WI38 (cell line): Measurements from ENCODE around the gene TAS2R60.

ENCODE experiments used
- H3K4me3 ChIP-seq: 2 replicates; pipeline ENCODE4 v1.5.1; 2011; ENCODE audit warnings: low read depth, mild to moderate bottlenecking, control low read depth, low read length
- CTCF ChIP-seq: IDR thresholded peaks from 2 replicates; pipeline ENCODE4 v1.5.1; 2012; ENCODE audit warnings: low read depth, mild to moderate bottlenecking, control low read depth, low read length

TAS2R60 gene

GRCh38 chr7:143435266-143435665 lies 8.0 kb upstream of the TAS2R60 start:
- H3K4me3 ChIP-seq: no peak overlapping the region
- no peak for TF ChIP-seq CTCF

DNA sequence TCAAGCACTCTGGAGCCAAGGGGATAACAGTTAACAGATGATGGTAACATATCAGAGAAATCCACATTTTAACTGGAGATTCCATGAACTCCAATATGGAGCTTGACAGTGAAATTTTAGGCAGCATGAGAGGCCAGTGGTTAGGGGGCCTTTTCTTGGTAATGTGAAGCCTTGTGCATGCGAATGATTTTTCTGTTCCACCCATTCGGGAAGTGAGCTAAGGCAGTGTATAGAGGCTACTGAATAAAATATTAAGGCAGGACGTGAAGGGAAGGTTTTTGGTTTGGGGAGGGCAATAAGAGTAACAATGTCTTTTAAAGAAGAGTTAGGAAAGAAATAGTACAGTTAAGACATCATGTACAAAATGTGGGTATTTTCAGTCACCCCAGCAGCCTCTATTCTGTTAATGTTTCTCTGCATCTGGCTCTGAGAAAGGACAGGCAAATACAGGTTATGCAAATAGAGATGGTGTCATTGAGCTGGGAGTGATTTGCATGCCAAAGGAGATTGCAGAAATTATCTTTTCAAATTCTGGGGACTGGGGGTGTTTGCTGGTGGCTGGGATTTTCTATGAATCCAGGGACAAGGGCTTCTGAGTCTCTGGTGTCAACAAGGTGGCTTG lies 6.8 kb upstream of the TAS2R60 start:
- TF ChIP-seq CTCF: no peak
- no peak overlapping the region for H3K4me3 ChIP-seq

DNA sequence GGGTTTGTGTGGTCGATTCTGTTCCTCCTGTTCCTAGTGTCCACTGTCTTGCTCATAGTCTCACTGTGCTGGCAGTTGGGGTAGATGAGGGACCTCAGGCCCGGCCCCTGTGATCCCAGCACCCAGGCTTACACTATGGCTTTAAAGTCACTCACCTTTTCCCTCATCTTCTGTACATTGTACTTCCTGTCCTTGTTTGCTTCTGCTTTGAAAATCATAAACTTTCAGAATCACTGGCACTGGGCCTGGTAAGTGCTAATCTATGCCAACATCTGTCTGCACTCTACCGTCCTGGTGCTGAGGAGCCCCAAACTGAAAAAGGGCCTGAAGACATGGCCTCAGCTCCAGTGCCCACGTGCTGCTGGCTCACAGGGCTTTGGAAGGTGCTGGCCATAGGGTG lies 5.7 kb upstream of the TAS2R60 start:
- TF ChIP-seq CTCF: no peak
- no peak overlapping the region for H3K4me3 ChIP-seq

DNA sequence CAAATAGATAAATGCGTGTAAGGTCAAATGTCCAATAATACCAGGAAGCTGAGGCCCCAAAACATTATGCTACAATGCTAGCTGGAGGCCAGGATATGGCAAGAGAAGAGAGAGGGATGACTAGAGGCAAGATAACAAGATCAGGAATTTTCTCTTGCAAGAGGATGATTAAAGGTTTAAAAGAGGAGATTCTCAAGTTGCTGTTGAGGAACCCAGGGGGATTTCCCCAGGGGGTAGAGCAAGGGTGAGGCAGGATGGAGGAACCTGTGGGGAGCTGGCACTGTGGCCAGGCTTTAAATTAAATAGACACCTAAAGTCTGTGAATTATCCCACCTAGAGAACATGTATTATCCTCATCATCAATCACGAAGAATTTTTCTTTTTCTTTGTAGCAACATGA lies 3.4 kb upstream of the TAS2R60 start:
- no peak overlapping the region for H3K4me3 ChIP-seq
- no peak for TF ChIP-seq CTCF

GRCh38 chr7:143444063-143444782 lies 970 bp downstream of the TAS2R60 start:
- no peak overlapping the region for H3K4me3 ChIP-seq
- TF ChIP-seq CTCF: no peak

GRCh38 chr7:143444785-143445184 lies 1.5 kb downstream of the TAS2R60 start:
- TF ChIP-seq CTCF: no peak
- no peak overlapping the region for H3K4me3 ChIP-seq

DNA sequence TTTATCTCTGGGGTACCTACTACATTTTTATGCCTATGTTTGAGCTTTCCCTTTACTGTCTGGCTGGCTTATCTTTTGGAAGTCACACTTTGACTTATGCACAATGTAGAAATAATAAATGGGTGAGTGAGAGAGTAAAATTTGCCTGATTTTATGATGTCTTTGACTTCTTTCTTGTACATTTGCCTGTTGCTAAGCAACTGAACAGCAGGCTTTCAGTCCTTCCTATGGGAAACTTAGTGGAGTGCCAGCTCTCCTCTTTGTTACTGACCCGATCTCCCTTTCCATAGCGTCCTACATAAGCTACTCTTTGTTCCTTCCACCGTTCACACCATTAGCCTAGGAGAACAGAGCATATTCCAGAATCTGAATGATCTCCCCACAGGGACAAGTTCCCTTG lies 4.2 kb downstream of the TAS2R60 start:
- no peak for TF ChIP-seq CTCF
- no peak overlapping the region for H3K4me3 ChIP-seq
